ENCODE measurements around the gene NDUFS1. TPM values are rescaled to one million over a fixed set of nuclear protein-coding genes. Genes with fewer than 3 reads are reported as not detected.
A peak's percentile ranks its signal among the peaks of the same experiment; 100 is the strongest.
"Not testable (repeated sequence)": the region's sequence is repeated elsewhere in the genome, so short reads cannot be mapped to it uniquely, and the experiment has no call there.

NDUFS1 gene
- total RNA-seq: 81.5 to 99.5 TPM (median 82.7 TPM) in 3 replicates
- long read RNA-seq, full-length matches to known transcripts: 85 of 100 reads
- long read RNA-seq, partial matches to known transcripts: 6 of 100 reads
- long read RNA-seq, other reads (novel, unspliced or antisense): 9 of 100 reads

GRCh38 chr2:206159346-206160124 lies at the start of gene NDUFS1, which contains the start of gene EEF1B2:
Gene NDUFS1, minus strand, starts transcription at chr2:206159444. Its CDS starts 5,766 bp downstream, at chr2:206153678.
Gene EEF1B2, plus strand, starts transcription at chr2:206159895. Its CDS starts 85 bp downstream, at chr2:206159980.
- Mint-ChIP-seq H3K36me3 (ENCODE audit: low read depth) (peaks cover 21% of the 10 kb centered on the region), H3K4me1 (ENCODE audit: low read depth) (peaks cover 49% of the 10 kb centered on the region), H3K9me3 (ENCODE audit: low read depth) (no peaks in the 10 kb centered on the region), H3K27ac (ENCODE audit: unreplicated experiment) (peak within 1 kb of the TSS; percentile 99), H3K4me3 (ENCODE audit: unreplicated experiment) (peak within 1 kb of the TSS; percentile 82), H3K27me3 (ENCODE audit: low read depth) (no peaks in the 10 kb centered on the region)
- no peak for TF ChIP-seq CTCF (IDR thresholded peaks at IDR 0.05)
- peak; percentile 99 for DNase-seq (ENCODE audit: low spot score)

GRCh38 chr2:206208900-206209299 lies 49.7 kb upstream of the NDUFS1 start:
- Mint-ChIP-seq H3K27me3 (ENCODE audit: low read depth) (no peaks in the 10 kb centered on the region), H3K4me1 (ENCODE audit: low read depth) (peaks cover 34% of the 10 kb centered on the region), H3K4me3 (ENCODE audit: unreplicated experiment) (no peak overlapping the region), H3K36me3 (ENCODE audit: low read depth) (no peaks in the 10 kb centered on the region), H3K9me3 (ENCODE audit: low read depth) (no peaks in the 10 kb centered on the region), H3K27ac (ENCODE audit: unreplicated experiment) (no peak overlapping the region)
- DNase-seq (ENCODE audit: low spot score): no peak
- no peak for TF ChIP-seq CTCF (IDR thresholded peaks at IDR 0.05)

GRCh38 chr2:206207316-206207715 lies 48.1 kb upstream of the NDUFS1 start:
- not testable (repeated sequence) for H3K9me3 Mint-ChIP-seq (ENCODE audit: low read depth); DNase-seq (ENCODE audit: low spot score); H3K27me3 Mint-ChIP-seq (ENCODE audit: low read depth); H3K4me3 Mint-ChIP-seq (ENCODE audit: unreplicated experiment); H3K36me3 Mint-ChIP-seq (ENCODE audit: low read depth); H3K27ac Mint-ChIP-seq (ENCODE audit: unreplicated experiment)
- peaks cover 20% of the 10 kb centered on the region for H3K4me1 Mint-ChIP-seq (ENCODE audit: low read depth)

GRCh38 chr2:206204710-206205109 lies 45.5 kb upstream of the NDUFS1 start:
- no peak for TF ChIP-seq CTCF (IDR thresholded peaks at IDR 0.05)
- H3K9me3 Mint-ChIP-seq (ENCODE audit: low read depth): no peaks in the 10 kb centered on the region
- DNase-seq (ENCODE audit: low spot score): no peak
- peaks cover 6% of the 10 kb centered on the region for H3K4me1 Mint-ChIP-seq (ENCODE audit: low read depth)
- H3K27ac Mint-ChIP-seq (ENCODE audit: unreplicated experiment): no peak overlapping the region
- H3K4me3 Mint-ChIP-seq (ENCODE audit: unreplicated experiment): no peak overlapping the region
- H3K27me3 Mint-ChIP-seq (ENCODE audit: low read depth): no peaks in the 10 kb centered on the region
- no peaks in the 10 kb centered on the region for H3K36me3 Mint-ChIP-seq (ENCODE audit: low read depth)

- no peak for TF ChIP-seq CTCF (IDR thresholded peaks at IDR 0.05)
- no peak for DNase-seq (ENCODE audit: low spot score)
- H3K4me3 Mint-ChIP-seq (ENCODE audit: unreplicated experiment): no peak overlapping the region
- peaks cover 14% of the 10 kb centered on the region for H3K4me1 Mint-ChIP-seq (ENCODE audit: low read depth)
- no peaks in the 10 kb centered on the region for H3K9me3 Mint-ChIP-seq (ENCODE audit: low read depth)
- no peaks in the 10 kb centered on the region for H3K36me3 Mint-ChIP-seq (ENCODE audit: low read depth)
- no peaks in the 10 kb centered on the region for H3K27me3 Mint-ChIP-seq (ENCODE audit: low read depth)
- no peak overlapping the region for H3K27ac Mint-ChIP-seq (ENCODE audit: unreplicated experiment)
Measured at GRCh38 chr2:206203331-206203730, 44.1 kb upstream of the NDUFS1 start.

Data from chondrocyte (in vitro differentiated cells).